CD14-positive monocyte (primary cell): Measurements from ENCODE around the gene TNFAIP8L1. TPM values are rescaled to one million over a fixed set of nuclear protein-coding genes. Genes with fewer than 3 reads are reported as not detected.

Experiments
- DNase-seq, 3 donors: peaks; one replicate each; pipeline ENCODE4 v3.0.0-alpha.2; 2011 to 2022
- H2AFZ ChIP-seq: 2 replicates; pipeline ENCODE4 v1.6.0; 2012; ENCODE audit warnings: mild to moderate bottlenecking, low read depth, low read length, inconsistent platforms; ENCODE audit not compliant: insufficient read depth, poor library complexity, severe bottlenecking
- H3K27ac ChIP-seq, 2 donors: 1 replicate in 1 of 2; 2 replicates in 1 of 2; pipeline ENCODE4 v1.5.1; 2012 to 2013; ENCODE audit warnings: low read length in 2 of 2, control low read depth in 1 of 2, inconsistent platforms in 1 of 2, low read depth in 1 of 2, mild to moderate bottlenecking in 1 of 2
- H3K27me3 ChIP-seq, 2 donors: one replicate each; pipeline versions ENCODE4 v1.6.0 to v1.6.1; 2011 to 2013; ENCODE audit warnings: low read length in 2 of 2; ENCODE audit not compliant: control insufficient read depth in 2 of 2, insufficient read depth in 2 of 2
- H3K36me3 ChIP-seq, 2 donors: replicated peaks in 1 of 2; 1 replicate in 1 of 2; 2 replicates in 1 of 2; pipeline versions ENCODE4 v1.5.1 to v1.6.1; 2012 to 2013; ENCODE audit warnings: low read length in 2 of 2, control low read depth in 1 of 2, inconsistent platforms in 1 of 2, mild to moderate bottlenecking in 1 of 2; ENCODE audit not compliant: insufficient read depth in 2 of 2, control insufficient read depth in 1 of 2
- H3K4me1 ChIP-seq, 2 donors: 1 replicate in 1 of 2; 2 replicates in 1 of 2; pipeline versions ENCODE4 v1.5.1 to v1.6.1; 2012 to 2013; ENCODE audit warnings: low read length in 2 of 2, control low read depth in 1 of 2, inconsistent platforms in 1 of 2, mild to moderate bottlenecking in 1 of 2, moderate library complexity in 1 of 2; ENCODE audit not compliant: insufficient read depth in 2 of 2, control insufficient read depth in 1 of 2
- H3K4me2 ChIP-seq: replicated peaks from 2 replicates; pipeline ENCODE3; 2012; ENCODE audit warnings: low read length, moderate library complexity, mild to moderate bottlenecking; ENCODE audit not compliant: poor library complexity, severe bottlenecking; ENCODE audit errors: extremely low read depth
- H3K4me3 ChIP-seq, 3 experiments: fragments of 200-600 bp in 1 of 3; sonication (generic) in 1 of 3; replicated peaks in 1 of 3; 1 replicate in 2 of 3; 2 replicates in 1 of 3; pipeline ENCODE4 v1.5.1; 2011 to 2013; ENCODE audit warnings: low read length in 3 of 3, mild to moderate bottlenecking in 3 of 3, control low read depth in 2 of 3, low read depth in 2 of 3, inconsistent platforms in 1 of 3, moderate library complexity in 1 of 3
- H3K79me2 ChIP-seq: 2 replicates; pipeline ENCODE4 v1.6.0; 2012; ENCODE audit warnings: mild to moderate bottlenecking, control low read depth, inconsistent platforms, low read length, moderate library complexity; ENCODE audit not compliant: insufficient read depth
- H3K9ac ChIP-seq: 2 replicates; pipeline ENCODE4 v1.6.0; 2017; ENCODE audit warnings: low read length, mild to moderate bottlenecking; ENCODE audit not compliant: insufficient read depth, poor library complexity, severe bottlenecking
- H3K9me3 ChIP-seq, 2 donors: replicated peaks in 1 of 2; 1 replicate in 1 of 2; 2 replicates in 1 of 2; pipeline versions ENCODE4 v1.5.1 to v1.6.1; 2012 to 2013; ENCODE audit warnings: low read length in 2 of 2, control low read depth in 1 of 2; ENCODE audit not compliant: control insufficient read depth in 1 of 2, insufficient read depth in 1 of 2
- H4K20me1 ChIP-seq: 2 replicates; pipeline ENCODE4 v1.6.0; 2012; ENCODE audit warnings: mild to moderate bottlenecking, low read length, control low read depth, moderate library complexity; ENCODE audit not compliant: insufficient read depth
- H3K27ac Mint-ChIP-seq, 7 donors: one replicate each; pipeline ENCODE4 v1.8.0; 2020; ENCODE audit warnings: mild to moderate bottlenecking in 7 of 7, mixed read lengths in 7 of 7, moderate library complexity in 6 of 7, inconsistent platforms in 2 of 7
- H3K27me3 Mint-ChIP-seq, 3 donors: one replicate each; pipeline ENCODE4 v1.8.0; 2021 to 2022; ENCODE audit warnings: low read depth in 3 of 3, mild to moderate bottlenecking in 3 of 3, mixed read lengths in 3 of 3, moderate library complexity in 3 of 3, inconsistent platforms in 1 of 3
- H3K36me3 Mint-ChIP-seq, 2 donors: one replicate each; pipeline ENCODE4 v1.8.0; 2020; ENCODE audit warnings: mixed read lengths in 2 of 2, inconsistent platforms in 1 of 2, mild to moderate bottlenecking in 1 of 2
- H3K4me1 Mint-ChIP-seq: one replicate; pipeline ENCODE4 v1.8.0; 2020; ENCODE audit warnings: mild to moderate bottlenecking, mixed read lengths
- H3K4me3 Mint-ChIP-seq, 2 donors: one replicate each; pipeline ENCODE4 v1.8.0; 2020; ENCODE audit warnings: mild to moderate bottlenecking in 2 of 2, mixed read lengths in 2 of 2, moderate library complexity in 1 of 2
- H3K9me3 Mint-ChIP-seq, 7 donors: one replicate each; pipeline ENCODE4 v1.8.0; 2020 to 2022; ENCODE audit warnings: mixed read lengths in 7 of 7, mild to moderate bottlenecking in 6 of 7, moderate library complexity in 6 of 7, inconsistent platforms in 2 of 7
- WGBS: methylation state at CpG from one replicate; pipeline ENCODE4 v1.1.5; 2013; ENCODE audit warnings: missing lambda C conversion rate; ENCODE audit not compliant: insufficient coverage; 5-methylcytosine and 5-hydroxymethylcytosine counted together
- intact Hi-C, 2 donors: fragments of 100-400 bp; cut with micrococcal nuclease; formaldehyde crosslinking; loops; one replicate each; pipeline versions ENCODE4 v1.15.0 to v1.15.1; 2023
- polyA plus RNA-seq, 3 donors: library from polyadenylated mRNA; depleted of rRNA in 1 of 3; unstranded in 2 of 3; stranded (reverse) in 1 of 3; fragments of 300-500 nt in 2 of 3; fragments of >200 nt in 1 of 3; fragmentation: Illumina TruSeq in 2 of 3; gene quantifications; 1 replicate in 2 of 3; 2 replicates in 1 of 3; pipeline ENCODE4 v1.2.3, GENCODE V29; 2012 to 2021
- TF ChIP-seq, protein P1 (sequence below): fragments of 200-600 bp; IDR thresholded peaks from one replicate; pipeline ENCODE4 v1.8.0; 2022; ENCODE audit warnings: antibody characterized with exemption, mild to moderate bottlenecking

Gene TNFAIP8L1
- polyA plus RNA-seq, 3 donors: 1.8 to 3.9 (median 3.7) TPM

DNA sequence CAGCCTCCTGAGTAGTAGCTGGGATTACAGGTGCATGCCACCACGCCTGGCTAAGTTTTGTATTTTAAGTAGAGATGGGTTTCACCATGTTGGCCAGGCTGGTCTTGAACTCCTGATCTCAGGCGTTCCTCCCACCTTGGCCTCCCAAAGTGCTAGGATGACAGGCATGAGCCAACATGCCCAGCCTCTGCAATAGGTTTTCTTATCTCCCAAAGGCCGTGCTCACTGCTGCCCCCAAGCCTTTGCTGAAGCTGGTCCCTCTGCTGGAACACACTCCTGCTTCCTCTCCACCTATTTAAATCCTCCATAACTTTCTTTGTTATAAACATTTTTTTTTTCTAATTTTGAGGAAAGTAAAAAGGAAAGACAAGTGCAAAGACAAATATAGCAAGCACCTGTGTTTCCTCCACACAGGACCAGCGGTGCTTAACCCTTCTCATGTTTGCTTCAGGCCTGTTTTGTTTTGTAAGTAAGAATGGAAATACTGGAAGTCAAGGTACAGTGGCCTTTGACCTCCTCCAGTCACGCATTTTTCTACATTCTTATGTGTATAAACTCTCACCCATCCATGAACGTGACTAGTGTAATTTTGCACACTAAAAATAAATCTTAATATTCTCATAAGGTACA is 14.5 kb upstream of the TNFAIP8L1 start:
- no peak overlapping the region for H3K4me2 ChIP-seq
- H3K36me3 Mint-ChIP-seq: no peaks in the 10 kb centered on the region
- TF ChIP-seq, protein P1, sequence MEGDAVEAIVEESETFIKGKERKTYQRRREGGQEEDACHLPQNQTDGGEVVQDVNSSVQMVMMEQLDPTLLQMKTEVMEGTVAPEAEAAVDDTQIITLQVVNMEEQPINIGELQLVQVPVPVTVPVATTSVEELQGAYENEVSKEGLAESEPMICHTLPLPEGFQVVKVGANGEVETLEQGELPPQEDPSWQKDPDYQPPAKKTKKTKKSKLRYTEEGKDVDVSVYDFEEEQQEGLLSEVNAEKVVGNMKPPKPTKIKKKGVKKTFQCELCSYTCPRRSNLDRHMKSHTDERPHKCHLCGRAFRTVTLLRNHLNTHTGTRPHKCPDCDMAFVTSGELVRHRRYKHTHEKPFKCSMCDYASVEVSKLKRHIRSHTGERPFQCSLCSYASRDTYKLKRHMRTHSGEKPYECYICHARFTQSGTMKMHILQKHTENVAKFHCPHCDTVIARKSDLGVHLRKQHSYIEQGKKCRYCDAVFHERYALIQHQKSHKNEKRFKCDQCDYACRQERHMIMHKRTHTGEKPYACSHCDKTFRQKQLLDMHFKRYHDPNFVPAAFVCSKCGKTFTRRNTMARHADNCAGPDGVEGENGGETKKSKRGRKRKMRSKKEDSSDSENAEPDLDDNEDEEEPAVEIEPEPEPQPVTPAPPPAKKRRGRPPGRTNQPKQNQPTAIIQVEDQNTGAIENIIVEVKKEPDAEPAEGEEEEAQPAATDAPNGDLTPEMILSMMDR: no peak
- no peak overlapping the region for H3K27ac Mint-ChIP-seq
- no peak for DNase-seq
- H3K79me2 ChIP-seq: no peaks in the 10 kb centered on the region
- no peak overlapping the region for H3K27ac ChIP-seq
- H3K36me3 ChIP-seq: no peaks in the 10 kb centered on the region
- H4K20me1 ChIP-seq: no peaks in the 10 kb centered on the region
- peaks cover 0 to 2% of the 10 kb centered on the region in 2 donors for H3K27me3 ChIP-seq
- H2AFZ ChIP-seq: no peak overlapping the region
- peaks cover 0 to 2% (median 0%) of the 10 kb centered on the region in 7 donors for H3K9me3 Mint-ChIP-seq
- H3K9ac ChIP-seq: no peak overlapping the region
- no peaks in the 10 kb centered on the region for H3K4me1 ChIP-seq
- intact Hi-C loops: no loop called here
- peaks cover 6 to 21% (median 13%) of the 10 kb centered on the region in 3 donors for H3K27me3 Mint-ChIP-seq
- H3K9me3 ChIP-seq: no peaks in the 10 kb centered on the region
- H3K4me3 Mint-ChIP-seq: no peak overlapping the region
- H3K4me1 Mint-ChIP-seq: no peaks in the 10 kb centered on the region
- 33% methylated on average over 2 of the region's 6 CpGs for WGBS
- H3K4me3 ChIP-seq: no peak overlapping the region

DNA sequence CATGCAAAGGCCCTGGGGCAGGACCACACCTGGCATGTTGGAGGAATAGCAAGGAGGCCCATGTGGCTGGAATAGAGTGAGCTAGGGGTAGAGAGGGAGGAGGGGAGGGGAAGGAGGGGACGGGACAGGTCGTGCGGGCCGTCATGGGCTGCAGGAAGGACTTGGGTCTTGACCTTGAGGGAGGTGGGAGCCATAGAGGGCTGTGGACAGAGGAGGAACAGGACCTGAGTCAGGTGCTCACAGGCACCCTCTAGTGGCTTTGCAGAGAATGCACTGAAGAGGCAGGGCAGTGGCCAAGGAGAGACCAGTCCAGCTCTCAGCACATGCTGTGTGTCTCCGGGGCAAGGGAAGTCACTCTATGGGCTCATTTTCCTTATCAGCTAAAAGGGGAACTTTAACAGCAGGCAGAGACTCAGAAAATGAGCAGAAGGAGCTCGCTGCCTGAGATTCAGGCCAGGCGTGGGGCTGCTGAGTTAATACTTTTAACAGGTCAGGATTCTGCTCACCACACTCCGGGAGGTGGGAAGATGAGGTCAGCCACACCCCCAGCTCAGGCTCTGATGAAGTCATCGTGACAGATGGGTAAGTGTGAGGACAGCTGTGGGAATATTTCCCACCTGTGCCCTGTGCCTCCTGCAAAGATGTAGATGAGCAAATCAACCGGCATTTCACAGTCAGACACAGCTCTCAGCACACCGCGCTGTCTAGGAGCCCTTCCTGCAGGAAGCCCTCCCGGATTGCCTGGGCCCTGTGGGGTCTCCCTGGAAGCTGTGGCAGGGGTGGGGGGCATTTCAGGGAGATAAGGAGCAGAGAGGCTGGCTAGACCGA is 6.0 kb upstream of the TNFAIP8L1 start:
- H3K9me3 Mint-ChIP-seq: no peaks in the 10 kb centered on the region
- WGBS: 33% methylated on average over 9 of the region's 14 CpGs
- H3K27ac Mint-ChIP-seq: peak overlapping the region; percentile 86 to 94 (median 89)
- intact Hi-C loops: loop anchor here (5.0 kb wide), 2 partner anchors 36 to 56 kb away; no protein-coding TSS in a partner anchor
- DNase-seq: peak; percentile 92 to 96 (median 96)
- Histone ChIP-seq H3K27ac (peak overlapping the region; percentile 74 to 83), H3K36me3 (no peaks in the 10 kb centered on the region), H2AFZ (no peak overlapping the region), H3K9me3 (no peaks in the 10 kb centered on the region), H3K9ac (peak overlapping the region; percentile 48), H4K20me1 (no peaks in the 10 kb centered on the region), H3K4me2 (peak overlapping the region; percentile 0), H3K27me3 (no peaks in the 10 kb centered on the region), H3K4me3 (peak overlapping the region in 1 of 3 experiments; percentile 21), H3K79me2 (no peaks in the 10 kb centered on the region), H3K4me1 (peaks cover 45 to 49% of the 10 kb centered on the region in 2 donors)
- H3K27me3 Mint-ChIP-seq: peaks cover 1 to 16% (median 12%) of the 10 kb centered on the region in 3 donors
- TF ChIP-seq, protein P1: peak; percentile 87
- H3K4me3 Mint-ChIP-seq: peak overlapping the region; percentile 31 to 67
- no peaks in the 10 kb centered on the region for H3K36me3 Mint-ChIP-seq
- H3K4me1 Mint-ChIP-seq: peaks cover 46% of the 10 kb centered on the region
